Endothelial cell of umbilical vein (primary cell): Measurements from ENCODE around the gene NRG3. TPM values are rescaled to one million over a fixed set of nuclear protein-coding genes. Genes with fewer than 3 reads are reported as not detected.

Experiments used
- BruUV-seq: library from RNA; stranded (reverse); fragments of 400-500 nt; replicated peaks from 2 replicates; lab custom pipeline; 2021; lab: Mats Ljungman, UMichigan
- CTCF ChIA-PET: fragments of 300-600, 350-600 bp; sonication (Branson Sonifier 250); formaldehyde crosslinking; loops from one replicate; lab custom pipeline; 2021; ENCODE audit warnings: antibody characterized with exemption, inconsistent platforms; lab: Charles Lee
- POLR2A ChIA-PET: fragments of 300-600, 350-600 bp; sonication (Branson Sonifier 250); formaldehyde crosslinking; loops from one replicate; lab custom pipeline; 2021; ENCODE audit warnings: antibody characterized with exemption, inconsistent platforms; lab: Charles Lee
- DNase-seq: peaks from one replicate; pipeline ENCODE4 v3.0.0-alpha.2; 2011; ENCODE audit warnings: low read depth, low spot score
- FAIRE-seq: peaks from 2 replicates; lab custom pipeline; 2011; peaks lifted over from hg19 to GRCh38; lab: Jason Lieb, UNC
- H2AFZ ChIP-seq: 2 replicates; pipeline ENCODE4 v1.6.0; 2012; ENCODE audit warnings: low read depth, low read length, control low read depth, inconsistent platforms
- H3K27ac ChIP-seq: 2 replicates; pipeline ENCODE4 v1.5.1; 2011; ENCODE audit warnings: low read depth, mild to moderate bottlenecking, control low read depth, low read length, moderate library complexity; ENCODE audit not compliant: insufficient read depth
- H3K27me3 ChIP-seq, 2 experiments: 2 replicates each; pipeline versions ENCODE4 v1.6.0 to v1.6.1; 2011; ENCODE audit warnings: low read length in 2 of 2, mixed read lengths in 1 of 2; ENCODE audit not compliant: control insufficient read depth in 2 of 2, insufficient read depth in 2 of 2
- H3K36me3 ChIP-seq, 2 experiments: 2 replicates in 1 of 2; 3 replicates in 1 of 2; pipeline ENCODE4 v1.5.1; 2011; ENCODE audit warnings: low read length in 2 of 2, mild to moderate bottlenecking in 1 of 2, moderate library complexity in 1 of 2; ENCODE audit not compliant: control insufficient read depth in 2 of 2, insufficient read depth in 2 of 2; ENCODE audit errors: extremely low read depth in 1 of 2
- H3K4me1 ChIP-seq: 3 replicates; pipeline ENCODE4 v1.5.1; 2011; ENCODE audit warnings: mild to moderate bottlenecking, low read length; ENCODE audit not compliant: control insufficient read depth, insufficient read depth; ENCODE audit errors: extremely low read depth
- H3K4me2 ChIP-seq: 2 replicates; pipeline ENCODE4 v1.6.1; 2011; ENCODE audit warnings: low read length, control low read depth, mixed read lengths; ENCODE audit not compliant: insufficient read depth
- H3K4me3 ChIP-seq, 3 experiments: fragments of 200-600 bp in 1 of 3; sonication (generic), shearing (Covaris generic) in 1 of 3; replicated peaks in 1 of 3; 2 replicates each; pipeline ENCODE4 v1.5.1; 2011 to 2016; ENCODE audit warnings: control low read depth in 3 of 3, low read length in 3 of 3, mild to moderate bottlenecking in 2 of 3, inconsistent platforms in 1 of 3, low read depth in 1 of 3, moderate library complexity in 1 of 3; ENCODE audit not compliant: insufficient read depth in 1 of 3
- H3K79me2 ChIP-seq: 2 replicates; pipeline ENCODE4 v1.6.0; 2012; ENCODE audit warnings: low read length, inconsistent platforms; ENCODE audit not compliant: control insufficient read depth, insufficient read depth
- H3K9ac ChIP-seq: replicated peaks from 2 replicates; pipeline ENCODE3; 2011; ENCODE audit warnings: low read length, control low read depth; ENCODE audit not compliant: insufficient read depth; ENCODE audit errors: extremely low read depth
- H3K9me1 ChIP-seq: replicated peaks from 3 replicates; pipeline ENCODE4 v1.6.0; 2011; ENCODE audit warnings: mild to moderate bottlenecking, low read length; ENCODE audit not compliant: control insufficient read depth, insufficient read depth; ENCODE audit errors: extremely low read depth
- H3K9me3 ChIP-seq: replicated peaks from 2 replicates; pipeline ENCODE4 v1.5.1; 2012; ENCODE audit warnings: low read length, inconsistent platforms; ENCODE audit not compliant: control insufficient read depth, insufficient read depth
- H4K20me1 ChIP-seq: replicated peaks from 2 replicates; pipeline ENCODE3; 2011; ENCODE audit warnings: mild to moderate bottlenecking, low read length; ENCODE audit not compliant: control insufficient read depth, insufficient read depth; ENCODE audit errors: extremely low read depth
- EZH2 ChIP-seq: IDR thresholded peaks from 2 replicates; pipeline ENCODE4 v1.6.1; 2012; ENCODE audit warnings: borderline replicate concordance, low read depth, mild to moderate bottlenecking, moderate library complexity, low read length, inconsistent platforms; ENCODE audit not compliant: severe bottlenecking
- FOS ChIP-seq: IDR thresholded peaks from 2 replicates; pipeline ENCODE4 v1.6.1; 2011; ENCODE audit warnings: mild to moderate bottlenecking, low read length, moderate library complexity, borderline replicate concordance; ENCODE audit not compliant: insufficient read depth
- GATA2 ChIP-seq: IDR thresholded peaks from 2 replicates; pipeline ENCODE4 v1.7.0; 2011; ENCODE audit warnings: low read depth, mild to moderate bottlenecking, moderate library complexity, mixed read lengths, low read length; ENCODE audit not compliant: insufficient read length, insufficient read depth
- JUN ChIP-seq: IDR thresholded peaks from 2 replicates; pipeline ENCODE4 v1.6.1; 2011; ENCODE audit warnings: borderline replicate concordance, low read depth; ENCODE audit not compliant: insufficient read length, insufficient read depth
- MYC ChIP-seq: IDR thresholded peaks from one replicate; pipeline ENCODE4 v1.6.1; 2011; ENCODE audit warnings: mild to moderate bottlenecking, low read depth, low read length
- POLR2A ChIP-seq: IDR thresholded peaks from 2 replicates; pipeline ENCODE4 v1.6.1; 2012; ENCODE audit warnings: low read depth, mild to moderate bottlenecking, control low read depth, low read length
- POLR2AphosphoS5 ChIP-seq: IDR thresholded peaks from 2 replicates; pipeline ENCODE4 v1.6.1; 2012; ENCODE audit warnings: low read depth, mild to moderate bottlenecking, control low read depth, low read length, moderate library complexity; ENCODE audit not compliant: insufficient read depth
- dilution Hi-C: fragments of 300-500 bp; cut with MboI; formaldehyde crosslinking; loops from one replicate; pipeline ENCODE4 v1.15.0; 2019; ENCODE audit warnings: low sequenced_read_pairs; ENCODE audit not compliant: extremely low pct_ligation_motif_present
- intact Hi-C: fragments of 100-400 bp; cut with micrococcal nuclease; formaldehyde crosslinking; loops from one replicate; pipeline ENCODE4 v1.10.0; 2022
- polyA plus RNA-seq, 4 experiments: library from polyadenylated mRNA; depleted of rRNA in 3 of 4; stranded (reverse) in 3 of 4; unstranded in 1 of 4; fragments of >200 nt; gene quantifications; 2 replicates each; pipeline versions ENCODE4 v1.2.1 to v1.2.3, GENCODE V29; 2011 to 2012; ENCODE audit warnings: missing spikeins in 1 of 4
- total RNA-seq: library from RNA; stranded (reverse); gene quantifications from 2 replicates; pipeline ENCODE4 v1.2.3, GENCODE V29; 2021
- TF ChIP-seq, protein P1 (sequence below): IDR thresholded peaks from 2 replicates; pipeline ENCODE4 v1.6.1; 2011; ENCODE audit not compliant: insufficient read depth, insufficient read length
- TF ChIP-seq, protein P2 (sequence below), 2 donors: IDR thresholded peaks; 1 replicate in 1 of 2; 2 replicates in 1 of 2; pipeline ENCODE4 v1.5.1; 2011; ENCODE audit warnings: low read length in 2 of 2, mild to moderate bottlenecking in 2 of 2, moderate library complexity in 2 of 2, control low read depth in 1 of 2, inconsistent platforms in 1 of 2, low read depth in 1 of 2; ENCODE audit not compliant: insufficient read depth in 1 of 2; ENCODE audit errors: extremely low read depth in 1 of 2

The NRG3 gene
- total and polyA plus RNA-seq, 2 donors (not counting 3 experiments of a cell fraction or from before 2014, with no cell fraction given): 1.9 to 3.9 TPM

DNA sequence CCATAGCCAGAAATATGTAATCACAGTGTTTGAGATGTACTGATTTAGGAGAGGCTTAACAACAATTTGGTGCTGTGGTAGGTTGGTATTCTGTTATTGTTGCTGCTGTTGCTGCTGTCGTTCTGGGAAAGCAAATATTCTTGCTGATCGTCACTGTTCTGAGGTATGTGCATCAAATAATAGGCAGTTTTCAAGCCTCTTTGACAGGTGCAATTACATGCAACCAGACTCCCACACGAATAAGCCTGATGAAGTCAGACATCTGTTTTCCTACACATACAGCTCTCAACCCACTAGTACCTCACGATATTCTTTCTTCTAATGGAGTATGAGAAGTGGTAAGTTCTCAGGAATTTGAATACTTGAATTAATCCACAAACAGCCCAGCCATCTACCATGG, 46.7 kb upstream of the NRG3 start:
- CTCF ChIA-PET: no interaction called here

DNA sequence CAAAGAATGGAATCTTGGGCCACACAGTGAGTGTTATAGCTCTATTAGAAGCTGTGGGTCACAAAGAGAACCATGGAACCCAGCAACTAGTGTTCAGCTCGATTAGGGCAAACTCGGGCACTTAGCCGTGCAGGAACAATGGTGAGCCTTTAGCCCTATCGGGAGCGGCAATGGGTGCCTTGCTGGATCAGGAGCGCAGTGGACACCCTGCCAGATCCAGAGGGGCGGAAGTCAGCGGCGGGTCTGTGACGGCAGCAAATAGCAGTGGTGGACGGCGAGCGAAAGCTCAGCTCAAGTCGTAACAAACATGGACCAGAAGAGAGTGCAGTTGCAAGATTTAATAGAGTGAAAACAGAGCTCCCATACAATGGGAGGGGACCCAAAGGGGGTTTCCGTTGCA, 43.9 kb upstream of the NRG3 start:
- H3K27ac ChIP-seq: no peak overlapping the region
- ChIA-PET CTCF (interaction anchor here (1.8 kb wide), 1 partner anchor 11 kb away, joined by 4 read pairs; no protein-coding TSS in a partner anchor), POLR2A (no interaction called here)
- no peak overlapping the region for H3K9ac ChIP-seq
- H2AFZ ChIP-seq: no peak overlapping the region
- no peak for FAIRE-seq
- H3K36me3 ChIP-seq: no peaks in the 10 kb centered on the region
- intact Hi-C loops: no loop called here
- no peak overlapping the region for H3K4me3 ChIP-seq
- no peak for TF ChIP-seq FOS
- no peak for TF ChIP-seq MYC
- TF ChIP-seq, protein P1, sequence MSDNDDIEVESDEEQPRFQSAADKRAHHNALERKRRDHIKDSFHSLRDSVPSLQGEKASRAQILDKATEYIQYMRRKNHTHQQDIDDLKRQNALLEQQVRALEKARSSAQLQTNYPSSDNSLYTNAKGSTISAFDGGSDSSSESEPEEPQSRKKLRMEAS: no peak
- TF ChIP-seq EZH2: no peak
- TF ChIP-seq POLR2A: no peak
- no peak for TF ChIP-seq JUN
- TF ChIP-seq, protein P2, sequence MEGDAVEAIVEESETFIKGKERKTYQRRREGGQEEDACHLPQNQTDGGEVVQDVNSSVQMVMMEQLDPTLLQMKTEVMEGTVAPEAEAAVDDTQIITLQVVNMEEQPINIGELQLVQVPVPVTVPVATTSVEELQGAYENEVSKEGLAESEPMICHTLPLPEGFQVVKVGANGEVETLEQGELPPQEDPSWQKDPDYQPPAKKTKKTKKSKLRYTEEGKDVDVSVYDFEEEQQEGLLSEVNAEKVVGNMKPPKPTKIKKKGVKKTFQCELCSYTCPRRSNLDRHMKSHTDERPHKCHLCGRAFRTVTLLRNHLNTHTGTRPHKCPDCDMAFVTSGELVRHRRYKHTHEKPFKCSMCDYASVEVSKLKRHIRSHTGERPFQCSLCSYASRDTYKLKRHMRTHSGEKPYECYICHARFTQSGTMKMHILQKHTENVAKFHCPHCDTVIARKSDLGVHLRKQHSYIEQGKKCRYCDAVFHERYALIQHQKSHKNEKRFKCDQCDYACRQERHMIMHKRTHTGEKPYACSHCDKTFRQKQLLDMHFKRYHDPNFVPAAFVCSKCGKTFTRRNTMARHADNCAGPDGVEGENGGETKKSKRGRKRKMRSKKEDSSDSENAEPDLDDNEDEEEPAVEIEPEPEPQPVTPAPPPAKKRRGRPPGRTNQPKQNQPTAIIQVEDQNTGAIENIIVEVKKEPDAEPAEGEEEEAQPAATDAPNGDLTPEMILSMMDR (IDR thresholded peaks at IDR 0.05; ENCODE audit: extremely low read depth in 1 of 2, insufficient read depth in 1 of 2, low read depth in 1 of 2, low read length in 2 of 2): no peak
- TF ChIP-seq POLR2AphosphoS5: no peak
- TF ChIP-seq GATA2: no peak
- no peak for DNase-seq
- no peak overlapping the region for H3K4me2 ChIP-seq
- no peaks in the 10 kb centered on the region for H3K9me3 ChIP-seq
- H3K79me2 ChIP-seq: no peaks in the 10 kb centered on the region
- H3K4me1 ChIP-seq: no peaks in the 10 kb centered on the region
- no peaks in the 10 kb centered on the region for H3K9me1 ChIP-seq
- no peaks in the 10 kb centered on the region for H3K27me3 ChIP-seq
- no TSS peak for BruUV-seq
- no peaks in the 10 kb centered on the region for H4K20me1 ChIP-seq
- dilution Hi-C loops: no loop called here

More for the DNA sequence above, 46.7 kb upstream of the NRG3 start:
- no peaks in the 10 kb centered on the region for H3K79me2 ChIP-seq
- intact Hi-C loops (no loop called here), dilution Hi-C loops (no loop called here)
- H3K9ac ChIP-seq: no peak overlapping the region
- BruUV-seq: no TSS peak
- no peak for TF ChIP-seq POLR2AphosphoS5
- TF ChIP-seq, protein P2 (IDR thresholded peaks at IDR 0.05; ENCODE audit: extremely low read depth in 1 of 2, insufficient read depth in 1 of 2, low read depth in 1 of 2, low read length in 2 of 2): no peak
- no peak for TF ChIP-seq JUN
- TF ChIP-seq MYC: no peak
- TF ChIP-seq FOS: no peak
- DNase-seq: no peak
- no peak for FAIRE-seq
- POLR2A ChIA-PET: no interaction called here
- H3K9me3 ChIP-seq: no peaks in the 10 kb centered on the region
- no peaks in the 10 kb centered on the region for H3K36me3 ChIP-seq
- no peak overlapping the region for H3K27ac ChIP-seq
- no peaks in the 10 kb centered on the region for H3K27me3 ChIP-seq
- H3K4me2 ChIP-seq: no peak overlapping the region
- no peaks in the 10 kb centered on the region for H3K9me1 ChIP-seq
- H3K4me3 ChIP-seq: no peak overlapping the region
- no peaks in the 10 kb centered on the region for H4K20me1 ChIP-seq
- no peaks in the 10 kb centered on the region for H3K4me1 ChIP-seq
- H2AFZ ChIP-seq: no peak overlapping the region
